ENCODE results near the gene ARSK. TPM values are rescaled to one million over a fixed set of nuclear protein-coding genes. Genes with fewer than 3 reads are reported as not detected.

The ARSK gene
- total RNA-seq, 4 donors from 2014 or later = 3.0 to 9.5 (median 6.1) TPM

DNA sequence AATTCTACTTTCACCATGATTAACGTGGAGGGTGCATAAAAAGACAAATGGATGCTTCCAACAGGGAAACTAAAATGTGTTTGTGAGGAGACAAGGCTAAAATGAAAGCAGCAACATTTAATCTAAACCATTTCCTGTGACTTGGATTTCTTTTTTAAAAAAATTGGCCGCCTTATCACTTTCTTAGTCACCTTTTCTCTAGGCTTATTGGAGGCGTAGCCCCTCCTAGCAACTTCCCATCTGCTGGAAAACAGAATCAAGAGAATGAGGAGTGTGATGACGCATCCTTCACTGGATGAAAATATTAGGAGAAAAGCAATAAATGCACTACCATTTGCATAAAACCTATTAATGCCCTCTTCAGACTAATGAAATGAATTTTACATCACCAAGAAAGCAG lies 64.2 kb downstream of the ARSK start:
- no peak for ATAC-seq (ENCODE audit: low FRiP score)
- TF ChIP-seq, protein P1, sequence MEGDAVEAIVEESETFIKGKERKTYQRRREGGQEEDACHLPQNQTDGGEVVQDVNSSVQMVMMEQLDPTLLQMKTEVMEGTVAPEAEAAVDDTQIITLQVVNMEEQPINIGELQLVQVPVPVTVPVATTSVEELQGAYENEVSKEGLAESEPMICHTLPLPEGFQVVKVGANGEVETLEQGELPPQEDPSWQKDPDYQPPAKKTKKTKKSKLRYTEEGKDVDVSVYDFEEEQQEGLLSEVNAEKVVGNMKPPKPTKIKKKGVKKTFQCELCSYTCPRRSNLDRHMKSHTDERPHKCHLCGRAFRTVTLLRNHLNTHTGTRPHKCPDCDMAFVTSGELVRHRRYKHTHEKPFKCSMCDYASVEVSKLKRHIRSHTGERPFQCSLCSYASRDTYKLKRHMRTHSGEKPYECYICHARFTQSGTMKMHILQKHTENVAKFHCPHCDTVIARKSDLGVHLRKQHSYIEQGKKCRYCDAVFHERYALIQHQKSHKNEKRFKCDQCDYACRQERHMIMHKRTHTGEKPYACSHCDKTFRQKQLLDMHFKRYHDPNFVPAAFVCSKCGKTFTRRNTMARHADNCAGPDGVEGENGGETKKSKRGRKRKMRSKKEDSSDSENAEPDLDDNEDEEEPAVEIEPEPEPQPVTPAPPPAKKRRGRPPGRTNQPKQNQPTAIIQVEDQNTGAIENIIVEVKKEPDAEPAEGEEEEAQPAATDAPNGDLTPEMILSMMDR (IDR thresholded peaks at IDR 0.05) = no peak

DNA sequence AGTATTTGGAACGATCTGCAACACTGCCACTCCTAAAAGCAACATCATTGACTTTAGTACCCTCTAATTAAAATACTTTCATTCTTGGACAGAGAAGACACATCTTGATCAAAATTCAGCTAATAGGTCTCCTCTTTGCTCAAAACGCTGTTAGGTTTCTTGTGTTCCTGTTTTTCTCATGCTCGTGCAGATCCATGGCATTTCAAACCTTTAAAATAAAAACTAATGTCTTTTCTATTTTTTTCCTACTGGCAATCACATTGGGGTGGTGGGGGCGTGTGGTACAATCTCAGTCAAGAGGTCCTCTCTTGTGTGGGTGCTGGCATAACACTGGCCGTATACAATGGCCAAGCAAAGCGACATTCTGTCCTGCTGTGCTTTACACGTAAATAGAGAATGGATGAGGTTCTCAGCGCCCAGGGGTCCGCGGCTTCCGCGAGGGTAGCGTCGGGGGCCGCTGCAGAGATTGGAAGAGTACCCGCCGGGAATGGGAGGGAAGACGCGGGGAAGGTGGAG lies 64.7 kb downstream of the ARSK start:
- ATAC-seq (ENCODE audit: low FRiP score) (no peak), DNase-seq (ENCODE audit: low spot score) (no peak)
- TF ChIP-seq, protein P1 (IDR thresholded peaks at IDR 0.05) = no peak

More for the DNA sequence above, 64.2 kb downstream of the ARSK start:
- no peak for DNase-seq (ENCODE audit: low spot score)

DNA sequence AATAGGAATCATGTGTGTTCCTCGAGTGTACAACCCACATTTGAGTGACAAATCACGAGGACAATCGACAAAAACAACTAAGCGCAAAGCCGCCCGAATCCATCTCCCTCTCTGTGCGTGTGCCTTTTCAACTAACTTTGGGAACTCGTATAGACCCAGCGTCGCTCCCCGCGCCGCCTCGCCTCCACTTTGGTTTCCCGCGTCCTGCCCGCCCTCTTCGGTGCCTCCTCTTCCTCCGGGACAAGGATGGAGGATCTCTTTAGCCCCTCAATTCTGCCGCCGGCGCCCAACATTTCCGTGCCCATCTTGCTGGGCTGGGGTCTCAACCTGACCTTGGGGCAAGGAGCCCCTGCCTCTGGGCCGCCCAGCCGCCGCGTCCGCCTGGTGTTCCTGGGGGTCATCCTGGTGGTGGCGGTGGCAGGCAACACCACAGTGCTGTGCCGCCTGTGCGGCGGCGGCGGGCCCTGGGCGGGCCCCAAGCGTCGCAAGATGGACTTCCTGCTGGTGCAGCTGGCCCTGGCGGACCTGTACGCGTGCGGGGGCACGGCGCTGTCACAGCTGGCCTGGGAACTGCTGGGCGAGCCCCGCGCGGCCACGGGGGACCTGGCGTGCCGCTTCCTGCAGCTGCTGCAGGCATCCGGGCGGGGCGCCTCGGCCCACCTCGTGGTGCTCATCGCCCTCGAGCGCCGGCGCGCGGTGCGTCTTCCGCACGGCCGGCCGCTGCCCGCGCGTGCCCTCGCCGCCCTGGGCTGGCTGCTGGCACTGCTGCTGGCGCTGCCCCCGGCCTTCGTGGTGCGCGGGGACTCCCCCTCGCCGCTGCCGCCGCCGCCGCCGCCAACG lies 65.3 kb downstream of the ARSK start, which contains the start of gene GPR150:
Gene GPR150, plus strand, starts transcription at position 58 of the 840 bp plus-strand sequence. Its CDS starts 189 bp downstream, at position 247.
- no peak for DNase-seq (ENCODE audit: low spot score)
- TF ChIP-seq, protein P1 (IDR thresholded peaks at IDR 0.05) = no peak
- peak; percentile 52 for ATAC-seq (ENCODE audit: low FRiP score)

DNA sequence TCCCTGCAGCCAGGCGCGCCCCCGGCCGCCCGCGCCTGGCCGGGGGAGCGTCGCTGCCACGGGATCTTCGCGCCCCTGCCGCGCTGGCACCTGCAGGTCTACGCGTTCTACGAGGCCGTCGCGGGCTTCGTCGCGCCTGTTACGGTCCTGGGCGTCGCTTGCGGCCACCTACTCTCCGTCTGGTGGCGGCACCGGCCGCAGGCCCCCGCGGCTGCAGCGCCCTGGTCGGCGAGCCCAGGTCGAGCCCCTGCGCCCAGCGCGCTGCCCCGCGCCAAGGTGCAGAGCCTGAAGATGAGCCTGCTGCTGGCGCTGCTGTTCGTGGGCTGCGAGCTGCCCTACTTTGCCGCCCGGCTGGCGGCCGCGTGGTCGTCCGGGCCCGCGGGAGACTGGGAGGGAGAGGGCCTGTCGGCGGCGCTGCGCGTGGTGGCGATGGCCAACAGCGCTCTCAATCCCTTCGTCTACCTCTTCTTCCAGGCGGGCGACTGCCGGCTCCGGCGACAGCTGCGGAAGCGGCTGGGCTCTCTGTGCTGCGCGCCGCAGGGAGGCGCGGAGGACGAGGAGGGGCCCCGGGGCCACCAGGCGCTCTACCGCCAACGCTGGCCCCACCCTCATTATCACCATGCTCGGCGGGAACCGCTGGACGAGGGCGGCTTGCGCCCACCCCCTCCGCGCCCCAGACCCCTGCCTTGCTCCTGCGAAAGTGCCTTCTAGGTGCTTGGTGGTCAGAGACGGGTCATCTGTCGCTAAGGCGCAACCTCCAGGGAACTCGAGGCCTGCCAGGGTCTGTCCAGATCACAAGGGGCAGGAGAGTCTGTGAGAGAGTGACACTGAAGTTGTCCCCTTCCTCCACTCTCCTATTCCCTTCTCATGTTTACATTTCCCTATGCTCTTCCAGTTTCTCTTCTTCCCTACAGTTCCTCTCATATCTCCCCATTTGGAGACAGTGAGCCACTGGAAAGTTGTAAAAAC lies 66.3 kb downstream of the ARSK start:
- ATAC-seq (ENCODE audit: low FRiP score) (peak; percentile 64), DNase-seq (ENCODE audit: low spot score) (no peak)

DNA sequence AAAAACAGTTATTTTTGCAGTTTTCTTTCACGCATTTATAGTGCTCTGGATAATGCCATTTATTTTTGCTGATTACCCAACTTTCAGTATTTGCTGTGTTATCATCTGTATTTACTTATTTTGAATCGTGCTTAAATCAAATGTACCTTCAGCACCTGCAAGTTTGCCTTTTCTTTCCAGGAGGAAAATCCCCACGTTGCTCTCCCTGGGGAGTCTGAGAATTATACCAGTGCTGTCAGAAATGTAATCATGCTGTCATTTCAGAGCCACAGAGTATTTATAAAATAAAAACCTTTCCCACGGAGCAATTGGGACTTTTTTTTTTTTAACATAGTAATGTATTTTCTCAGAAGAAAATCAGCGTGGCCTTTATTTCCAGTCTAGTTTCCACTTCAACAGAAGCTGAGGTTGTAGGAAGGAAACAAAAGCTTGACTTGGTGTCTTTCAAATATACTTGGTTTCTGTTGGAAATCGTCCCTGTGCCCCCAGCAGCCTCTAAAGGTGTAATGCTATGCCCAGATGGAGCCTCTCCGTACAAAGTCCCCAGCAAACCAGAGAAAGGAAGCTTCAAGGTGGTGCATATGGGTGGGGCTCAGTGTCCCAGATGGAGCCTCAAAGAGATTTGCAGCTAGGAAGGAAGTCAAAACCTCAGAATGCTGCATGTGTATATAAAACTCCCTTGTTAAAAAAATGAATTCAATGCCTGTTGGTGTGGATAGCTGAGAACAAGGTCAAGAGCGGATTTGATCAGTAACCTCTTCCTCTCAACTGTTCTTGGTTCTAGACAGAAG lies 67.1 kb downstream of the ARSK start:
- TF ChIP-seq, protein P1 (IDR thresholded peaks at IDR 0.05) = no peak
- DNase-seq (ENCODE audit: low spot score) (no peak), ATAC-seq (ENCODE audit: low FRiP score) (no peak)

More for the DNA sequence above, 66.3 kb downstream of the ARSK start:
- TF ChIP-seq, protein P1 (IDR thresholded peaks at IDR 0.05) = no peak

DNA sequence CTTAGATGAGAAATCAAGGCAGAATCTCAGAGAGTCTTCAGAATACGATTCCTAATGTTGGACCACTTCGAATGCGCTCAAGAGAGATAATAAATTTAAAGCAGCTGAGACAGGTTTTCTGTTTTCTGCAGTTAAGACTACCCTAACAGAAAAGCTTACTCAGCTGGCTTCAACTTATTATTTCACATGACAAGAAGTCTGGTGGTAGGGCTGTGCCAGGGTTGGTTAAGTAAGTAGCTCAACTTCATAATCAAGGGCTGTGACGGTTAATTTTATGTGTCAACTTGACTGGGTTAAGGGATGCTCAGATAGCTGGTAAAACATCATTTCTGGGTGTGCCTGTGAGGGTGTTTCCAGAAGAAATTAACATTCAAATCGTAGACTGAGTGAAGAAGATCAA lies 68.8 kb downstream of the ARSK start:
- TF ChIP-seq, protein P1 (IDR thresholded peaks at IDR 0.05) = no peak
- no peak for ATAC-seq (ENCODE audit: low FRiP score)
- DNase-seq (ENCODE audit: low spot score) = no peak

All from omental fat pad (tissue), 4 donors.